Dendritic cell treated with granulocyte-macrophage colony-stimulating factor and Interleukin-4, amounts not matched to agents 40 ng/mL and 50 ng/mL, for 4 days (primary cell): ENCODE data around the gene LY86.

Experiments used
- H3K27ac Mint-ChIP-seq: one replicate; pipeline ENCODE4 v1.8.0; 2022; ENCODE audit warnings: mild to moderate bottlenecking, mixed read lengths
- H3K27me3 Mint-ChIP-seq: one replicate; pipeline ENCODE4 v1.8.0; 2022; ENCODE audit warnings: mild to moderate bottlenecking, mixed read lengths
- H3K36me3 Mint-ChIP-seq: one replicate; pipeline ENCODE4 v1.8.0; 2022; ENCODE audit warnings: low read depth, mixed read lengths
- H3K4me1 Mint-ChIP-seq: one replicate; pipeline ENCODE4 v1.8.0; 2022; ENCODE audit warnings: low read depth, mixed read lengths
- H3K4me3 Mint-ChIP-seq: one replicate; pipeline ENCODE4 v1.8.0; 2022; ENCODE audit warnings: mild to moderate bottlenecking, moderate library complexity, mixed read lengths
- H3K9me3 Mint-ChIP-seq: one replicate; pipeline ENCODE4 v1.8.0; 2022; ENCODE audit warnings: mixed read lengths
- intact Hi-C: fragments of 100-400 bp; cut with micrococcal nuclease; formaldehyde crosslinking; loops from one replicate; pipeline ENCODE4 v1.15.0; 2022

The LY86 gene

GRCh38 chr6:6685249-6686040 lies 96.9 kb downstream of the LY86 start:
- Mint-ChIP-seq H3K27ac (no peak overlapping the region), H3K9me3 (no peaks in the 10 kb centered on the region), H3K4me3 (no peak overlapping the region), H3K4me1 (peaks cover 91% of the 10 kb centered on the region), H3K36me3 (no peaks in the 10 kb centered on the region), H3K27me3 (no peaks in the 10 kb centered on the region)
- intact Hi-C loops, result no loop called here

- peaks cover 3% of the 10 kb centered on the region for H3K36me3 Mint-ChIP-seq
- no peaks in the 10 kb centered on the region for H3K27me3 Mint-ChIP-seq
- H3K27ac Mint-ChIP-seq, result peak overlapping the region; percentile 87
- H3K4me1 Mint-ChIP-seq, result peaks cover 95% of the 10 kb centered on the region
- H3K4me3 Mint-ChIP-seq, result peak overlapping the region; percentile 76
- intact Hi-C loops, result no loop called here
- H3K9me3 Mint-ChIP-seq, result peaks cover 3% of the 10 kb centered on the region
Observed at GRCh38 chr6:6686176-6686575, 97.7 kb downstream of the LY86 start.

- peak overlapping the region; percentile 87 for H3K27ac Mint-ChIP-seq
- H3K9me3 Mint-ChIP-seq, result peaks cover 11% of the 10 kb centered on the region
- intact Hi-C loops, result no loop called here
- H3K27me3 Mint-ChIP-seq, result no peaks in the 10 kb centered on the region
- peaks cover 95% of the 10 kb centered on the region for H3K4me1 Mint-ChIP-seq
- H3K4me3 Mint-ChIP-seq, result peak overlapping the region; percentile 76
- peaks cover 11% of the 10 kb centered on the region for H3K36me3 Mint-ChIP-seq
Observed at GRCh38 chr6:6686748-6687601, 98.5 kb downstream of the LY86 start.

- Mint-ChIP-seq H3K27ac (peak overlapping the region; percentile 78), H3K27me3 (no peaks in the 10 kb centered on the region), H3K9me3 (peaks cover 15% of the 10 kb centered on the region), H3K4me1 (peaks cover 83% of the 10 kb centered on the region), H3K4me3 (peak overlapping the region; percentile 6), H3K36me3 (peaks cover 19% of the 10 kb centered on the region)
- intact Hi-C loops, result no loop called here
Observed at GRCh38 chr6:6688283-6688682, 99.8 kb downstream of the LY86 start.

GRCh38 chr6:6688951-6689350 lies 100.4 kb downstream of the LY86 start:
- intact Hi-C loops, result no loop called here
- Mint-ChIP-seq H3K4me3 (no peak overlapping the region), H3K27me3 (no peaks in the 10 kb centered on the region), H3K27ac (peak overlapping the region; percentile 78), H3K4me1 (peaks cover 80% of the 10 kb centered on the region), H3K36me3 (peaks cover 19% of the 10 kb centered on the region), H3K9me3 (peaks cover 15% of the 10 kb centered on the region)

GRCh38 chr6:6689400-6690143 lies 101.1 kb downstream of the LY86 start:
- H3K4me1 Mint-ChIP-seq, result peaks cover 82% of the 10 kb centered on the region
- peaks cover 15% of the 10 kb centered on the region for H3K9me3 Mint-ChIP-seq
- no peak overlapping the region for H3K4me3 Mint-ChIP-seq
- peak overlapping the region; percentile 78 for H3K27ac Mint-ChIP-seq
- H3K36me3 Mint-ChIP-seq, result peaks cover 19% of the 10 kb centered on the region
- H3K27me3 Mint-ChIP-seq, result no peaks in the 10 kb centered on the region
- intact Hi-C loops, result no loop called here

- Mint-ChIP-seq H3K4me1 (peaks cover 84% of the 10 kb centered on the region), H3K27me3 (no peaks in the 10 kb centered on the region), H3K36me3 (peaks cover 21% of the 10 kb centered on the region), H3K4me3 (no peak overlapping the region), H3K27ac (peak overlapping the region; percentile 78), H3K9me3 (peaks cover 15% of the 10 kb centered on the region)
- intact Hi-C loops, result no loop called here
Observed at GRCh38 chr6:6690144-6690483, 101.6 kb downstream of the LY86 start.

GRCh38 chr6:6694368-6694780 lies 105.9 kb downstream of the LY86 start:
- peak overlapping the region; percentile 55 for H3K4me3 Mint-ChIP-seq
- H3K27ac Mint-ChIP-seq, result peak overlapping the region; percentile 88
- H3K9me3 Mint-ChIP-seq, result peaks cover 15% of the 10 kb centered on the region
- H3K4me1 Mint-ChIP-seq, result peaks cover 74% of the 10 kb centered on the region
- intact Hi-C loops, result no loop called here
- H3K27me3 Mint-ChIP-seq, result no peaks in the 10 kb centered on the region
- H3K36me3 Mint-ChIP-seq, result peaks cover 60% of the 10 kb centered on the region

- peaks cover 74% of the 10 kb centered on the region for H3K4me1 Mint-ChIP-seq
- H3K27ac Mint-ChIP-seq, result peak overlapping the region; percentile 88
- no peaks in the 10 kb centered on the region for H3K27me3 Mint-ChIP-seq
- peaks cover 15% of the 10 kb centered on the region for H3K9me3 Mint-ChIP-seq
- H3K36me3 Mint-ChIP-seq, result peaks cover 67% of the 10 kb centered on the region
- intact Hi-C loops, result no loop called here
- peak overlapping the region; percentile 55 for H3K4me3 Mint-ChIP-seq
Observed at GRCh38 chr6:6694825-6695624, 106.5 kb downstream of the LY86 start.

- H3K36me3 Mint-ChIP-seq, result peaks cover 74% of the 10 kb centered on the region
- peaks cover 74% of the 10 kb centered on the region for H3K4me1 Mint-ChIP-seq
- H3K4me3 Mint-ChIP-seq, result peak overlapping the region; percentile 52
- no peaks in the 10 kb centered on the region for H3K27me3 Mint-ChIP-seq
- peaks cover 15% of the 10 kb centered on the region for H3K9me3 Mint-ChIP-seq
- intact Hi-C loops, result no loop called here
- peak overlapping the region; percentile 88 for H3K27ac Mint-ChIP-seq
Observed at GRCh38 chr6:6695625-6696276, 107.2 kb downstream of the LY86 start.

GRCh38 chr6:6696867-6697531 lies 108.5 kb downstream of the LY86 start:
- peaks cover 4% of the 10 kb centered on the region for H3K9me3 Mint-ChIP-seq
- peak overlapping the region; percentile 88 for H3K27ac Mint-ChIP-seq
- intact Hi-C loops, result no loop called here
- H3K27me3 Mint-ChIP-seq, result no peaks in the 10 kb centered on the region
- H3K4me1 Mint-ChIP-seq, result peaks cover 75% of the 10 kb centered on the region
- peaks cover 75% of the 10 kb centered on the region for H3K36me3 Mint-ChIP-seq
- no peak overlapping the region for H3K4me3 Mint-ChIP-seq

GRCh38 chr6:6697620-6698019 lies 109.1 kb downstream of the LY86 start:
- intact Hi-C loops, result no loop called here
- H3K27ac Mint-ChIP-seq, result peak overlapping the region; percentile 88
- peaks cover 73% of the 10 kb centered on the region for H3K36me3 Mint-ChIP-seq
- no peaks in the 10 kb centered on the region for H3K9me3 Mint-ChIP-seq
- H3K4me1 Mint-ChIP-seq, result peaks cover 76% of the 10 kb centered on the region
- H3K27me3 Mint-ChIP-seq, result no peaks in the 10 kb centered on the region
- no peak overlapping the region for H3K4me3 Mint-ChIP-seq
